Colonic mucosa (tissue), 4 donors: Measurements from ENCODE around the gene RAB11A. TPM values are rescaled to one million over a fixed set of nuclear protein-coding genes. Genes with fewer than 3 reads are reported as not detected.
"Not testable (repeated sequence)": the region's sequence is repeated elsewhere in the genome, so short reads cannot be mapped to it uniquely, and the experiment has no call there.

Experiments used
- DNase-seq: peaks from one replicate; pipeline ENCODE4 v3.0.0-alpha.2; 2020
- H3K27ac ChIP-seq: fragments of 200-600 bp; one replicate; pipeline ENCODE4 v1.8.0; 2021
- H3K27me3 ChIP-seq: fragments of 200-600 bp; one replicate; pipeline ENCODE4 v1.8.0; 2021
- H3K36me3 ChIP-seq: fragments of 200-600 bp; one replicate; pipeline ENCODE4 v1.8.0; 2021
- H3K4me1 ChIP-seq: fragments of 200-600 bp; one replicate; pipeline ENCODE4 v1.8.0; 2021; ENCODE audit warnings: mild to moderate bottlenecking
- H3K4me3 ChIP-seq: fragments of 200-600 bp; one replicate; pipeline ENCODE4 v1.8.0; 2021
- H3K9ac ChIP-seq, 2 donors: one replicate each; pipeline ENCODE4 v1.7.0; 2013; ENCODE audit warnings: control low read depth in 2 of 2, low read depth in 2 of 2, low read length in 2 of 2
- H3K9me3 ChIP-seq: fragments of 200-600 bp; one replicate; pipeline ENCODE4 v1.8.0; 2021
- CTCF ChIP-seq: fragments of 200-600 bp; IDR thresholded peaks from one replicate; pipeline ENCODE4 v1.8.0; 2022; ENCODE audit warnings: antibody characterized with exemption, mild to moderate bottlenecking
- intact Hi-C: fragments of 100-400 bp; cut with DNase I; formaldehyde crosslinking; loops from one replicate; pipeline ENCODE4 v1.14.1; 2022
- total RNA-seq, 2 donors: library from RNA; stranded (reverse); fragmentation: NEBNext Ultra II Directional in 1 of 2; extraction: Animal tissue kit (Norgen Biotek cat#: 25700) in 1 of 2; gene quantifications; one replicate each; pipeline ENCODE4 v1.2.1, GENCODE V29; 2021
- donor health status: healthy.
- donor health status: DM: no; HTN: no; CAD: no.
- donor health status: DM: no; HTN: no; CAD: no.

The RAB11A gene
- total RNA-seq, 2 donors from 2014 or later, result 299 to 377 TPM

DNA sequence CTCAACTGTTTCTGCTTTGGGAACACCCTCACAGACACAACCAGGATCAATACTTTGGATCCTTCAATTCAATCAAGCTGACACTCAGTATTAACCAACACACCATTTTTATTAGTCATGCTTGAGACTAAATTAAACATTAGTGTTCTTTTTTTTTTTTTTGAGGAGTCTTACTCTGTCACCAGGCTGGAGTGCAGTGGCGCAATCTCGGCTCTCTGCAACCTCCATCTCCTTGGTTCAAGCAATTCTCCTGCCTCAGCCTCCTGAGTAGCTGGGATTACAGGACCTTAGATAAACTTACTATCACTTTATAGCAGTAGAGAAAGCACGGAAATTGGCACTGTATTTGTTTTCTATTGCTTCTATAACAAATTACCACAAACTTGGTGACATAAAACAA lies 2.0 kb upstream of the RAB11A start:
- no peak overlapping the region for H3K9ac ChIP-seq
- no peak for TF ChIP-seq CTCF
- intact Hi-C loops, result no loop called here
- H3K4me1 ChIP-seq, result no peaks in the 10 kb centered on the region
- DNase-seq, result no peak
- no peaks in the 10 kb centered on the region for H3K9me3 ChIP-seq
- H3K27ac ChIP-seq, result no peak overlapping the region
- no peak overlapping the region for H3K4me3 ChIP-seq
- no peaks in the 10 kb centered on the region for H3K36me3 ChIP-seq
- H3K27me3 ChIP-seq, result no peaks in the 10 kb centered on the region

DNA sequence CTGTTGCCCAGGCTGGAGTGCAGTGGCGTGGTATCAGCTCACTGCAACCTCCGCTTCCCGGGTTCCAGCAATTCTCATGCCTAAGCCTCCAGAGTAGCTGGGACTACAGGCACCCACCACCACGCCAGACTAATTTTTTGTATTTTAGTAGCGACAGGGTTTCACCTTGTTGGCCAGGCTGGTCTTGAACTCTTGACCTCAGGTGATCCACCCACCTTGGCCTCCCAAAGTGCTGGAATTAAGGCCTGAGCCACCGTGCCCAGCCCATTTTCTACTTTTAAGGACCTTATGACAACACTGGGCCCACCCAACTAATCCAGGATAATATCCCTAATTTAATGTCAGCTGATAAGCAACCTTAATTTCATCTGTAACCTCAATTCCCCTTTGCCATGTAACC lies 1.4 kb upstream of the RAB11A start:
- H3K36me3 ChIP-seq, intact Hi-C loops, H3K27ac ChIP-seq, DNase-seq, H3K4me1 ChIP-seq, H3K9me3 ChIP-seq, H3K27me3 ChIP-seq, H3K9ac ChIP-seq, H3K4me3 ChIP-seq: not testable (repeated sequence)

DNA sequence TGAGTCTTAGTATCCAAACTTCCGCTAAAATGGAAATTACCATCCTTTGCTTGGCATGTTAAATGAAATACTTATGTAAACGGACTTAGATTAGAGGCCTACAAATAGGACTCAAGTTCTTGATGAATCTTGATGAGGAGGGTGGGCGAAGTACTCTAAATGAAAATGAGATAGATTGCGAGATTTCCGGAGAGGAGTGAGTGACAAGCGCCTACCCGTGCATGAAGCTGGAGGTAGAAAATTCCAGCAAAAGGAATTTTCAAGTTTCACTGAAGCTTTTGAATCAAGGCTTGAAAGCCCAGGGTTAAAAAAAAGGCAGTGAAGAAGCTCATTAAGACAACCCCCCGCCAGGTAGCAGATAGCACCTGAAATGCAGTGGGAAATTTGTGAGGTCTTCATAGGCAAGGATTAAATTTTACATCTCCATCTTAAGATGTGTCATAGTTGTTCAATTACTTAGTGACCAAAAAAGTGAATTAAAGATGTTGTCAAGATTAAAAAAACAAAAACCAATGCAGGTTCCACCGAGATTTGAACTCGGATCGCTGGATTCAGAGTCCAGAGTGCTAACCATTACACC lies 655 bp upstream of the RAB11A start:
- Histone ChIP-seq H3K9me3 (no peaks in the 10 kb centered on the region), H3K4me1 (no peaks in the 10 kb centered on the region), H3K27ac (peak overlapping the region; percentile 98), H3K27me3 (no peaks in the 10 kb centered on the region), H3K4me3 (peak overlapping the region; percentile 92), H3K36me3 (no peaks in the 10 kb centered on the region), H3K9ac (peak overlapping the region in 1 of 2 donors; percentile 91)
- TF ChIP-seq CTCF, result no peak
- intact Hi-C loops, result no loop called here
- no peak for DNase-seq

DNA sequence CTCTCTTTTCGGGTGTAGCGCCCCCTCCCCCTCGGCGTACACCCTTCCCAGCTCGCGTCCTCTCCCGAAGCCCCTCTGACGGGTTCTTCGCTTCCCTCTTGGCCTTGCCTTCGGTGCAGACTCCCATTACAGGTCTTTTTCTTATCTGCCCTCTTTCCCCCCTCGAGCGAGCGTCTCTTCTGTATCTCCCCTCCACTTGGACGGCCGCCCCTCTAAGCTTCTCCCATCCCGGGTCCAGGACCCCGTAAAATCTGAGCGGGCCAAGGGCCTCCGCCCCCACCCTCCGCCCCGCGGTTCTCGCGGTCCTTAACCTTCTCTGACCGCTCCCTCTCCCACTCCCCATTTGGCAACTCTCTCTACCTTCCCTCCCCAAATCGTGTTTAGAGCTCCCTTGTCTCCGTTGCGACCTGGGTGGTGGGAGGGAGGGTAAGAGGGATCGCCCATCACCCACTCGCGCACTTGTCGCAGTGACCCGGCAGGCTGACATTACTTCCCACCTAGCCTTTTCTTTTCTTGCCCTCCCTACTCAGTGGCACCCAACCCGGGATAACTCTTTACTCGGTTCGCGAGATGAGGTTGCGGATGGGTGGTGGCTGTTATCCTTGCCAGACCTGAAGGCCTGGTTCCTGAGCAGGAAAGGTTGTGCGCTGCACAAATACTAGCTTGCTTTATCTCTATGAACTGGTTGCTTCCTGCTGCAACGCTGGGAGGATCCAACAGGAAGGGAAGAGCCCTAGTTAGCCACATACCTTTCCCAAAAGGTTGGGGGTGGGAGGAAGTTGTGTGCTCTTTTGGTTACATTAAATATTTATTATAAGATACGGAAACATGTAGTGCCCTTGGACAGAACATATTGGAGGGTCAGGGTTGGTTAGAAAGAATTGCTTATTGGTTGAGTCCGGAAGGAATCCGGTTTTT lies 922 bp downstream of the RAB11A start:
- Histone ChIP-seq H3K9ac (peak overlapping the region; percentile 91 to 92), H3K27ac (peak overlapping the region; percentile 98), H3K27me3 (no peaks in the 10 kb centered on the region), H3K36me3 (no peaks in the 10 kb centered on the region), H3K4me3 (peak overlapping the region; percentile 92), H3K4me1 (no peaks in the 10 kb centered on the region), H3K9me3 (no peaks in the 10 kb centered on the region)
- DNase-seq, result peak; percentile 83
- no peak for TF ChIP-seq CTCF
- intact Hi-C loops, result no loop called here

DNA sequence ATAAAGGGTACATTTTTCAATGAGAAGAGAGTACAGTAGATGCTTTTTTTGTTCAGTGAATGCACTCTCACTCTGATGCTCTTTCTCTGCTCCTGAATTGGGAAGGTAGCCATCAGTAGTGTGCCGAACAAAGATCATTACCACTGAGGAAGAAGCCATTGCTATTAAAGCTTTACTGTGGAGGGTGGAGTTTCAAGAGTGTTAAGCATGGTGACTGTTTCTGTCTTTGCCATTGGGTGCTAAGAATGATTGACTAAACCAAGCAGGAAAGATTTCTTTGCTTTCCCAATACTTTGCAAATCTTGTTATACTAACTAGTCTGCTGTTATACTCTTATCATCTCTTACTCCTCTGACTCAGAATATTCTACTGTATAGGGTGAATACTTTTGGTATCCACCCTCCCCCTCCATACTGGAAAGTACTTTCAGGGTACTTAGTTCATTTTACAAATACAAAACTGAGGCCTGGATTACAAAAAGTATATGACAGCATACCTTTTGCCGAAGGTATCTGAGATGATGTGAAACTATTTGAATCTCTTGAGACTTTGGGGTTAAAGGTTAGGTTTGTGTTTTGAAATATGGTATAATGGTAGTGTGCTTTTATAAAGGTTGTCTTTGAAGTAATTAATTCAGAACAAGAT lies 1.7 kb downstream of the RAB11A start:
- DNase-seq, result peak; percentile 46
- Histone ChIP-seq H3K9me3 (no peaks in the 10 kb centered on the region), H3K27ac (peak overlapping the region; percentile 98), H3K27me3 (no peaks in the 10 kb centered on the region), H3K9ac (peak overlapping the region; percentile 19 to 91), H3K36me3 (no peaks in the 10 kb centered on the region), H3K4me3 (peak overlapping the region; percentile 92), H3K4me1 (no peaks in the 10 kb centered on the region)
- no peak for TF ChIP-seq CTCF
- intact Hi-C loops, result no loop called here

DNA sequence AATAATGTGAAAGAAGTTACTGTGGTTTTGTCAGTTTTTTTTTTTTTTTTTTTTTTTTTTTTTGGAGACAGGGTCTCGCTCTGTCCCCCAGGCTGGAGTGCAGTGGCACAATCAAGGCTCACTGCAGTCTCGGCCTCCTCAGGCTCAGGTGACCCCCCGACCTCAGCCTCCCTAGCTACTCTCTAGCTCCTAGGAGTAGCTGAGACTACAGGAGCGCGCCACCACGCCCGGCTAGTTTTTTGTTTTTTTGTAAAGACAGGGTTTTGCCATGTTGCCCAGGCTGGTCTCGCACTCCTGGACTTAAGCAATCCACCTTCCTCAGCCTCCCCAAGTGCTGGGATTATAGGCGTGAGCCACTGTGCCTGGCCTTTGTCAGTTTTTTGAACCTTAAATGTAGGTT lies 2.6 kb downstream of the RAB11A start:
- H3K36me3 ChIP-seq, DNase-seq, intact Hi-C loops, H3K9ac ChIP-seq, H3K27me3 ChIP-seq, H3K9me3 ChIP-seq, H3K27ac ChIP-seq, H3K4me1 ChIP-seq, H3K4me3 ChIP-seq: not testable (repeated sequence)

DNA sequence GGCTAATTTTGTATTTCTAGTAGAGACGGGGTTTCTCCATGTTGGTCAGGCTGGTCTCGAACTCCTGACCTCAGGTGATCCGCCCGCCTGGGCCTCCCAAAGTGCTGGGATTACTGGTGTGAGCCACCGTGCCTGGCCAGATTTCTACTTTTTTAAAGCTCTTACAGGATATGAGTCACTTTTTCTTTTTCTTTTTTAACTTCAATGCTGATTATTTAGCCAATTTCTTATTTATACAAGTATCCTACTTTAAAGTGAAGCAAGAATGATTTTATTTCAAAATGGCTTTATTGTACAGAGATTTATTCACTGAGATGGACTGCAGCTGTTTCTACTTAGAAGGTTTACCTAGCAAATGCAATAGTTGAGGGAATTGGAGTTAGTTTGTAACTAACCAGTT lies 3.3 kb downstream of the RAB11A start:
- H3K9ac ChIP-seq, H3K9me3 ChIP-seq, H3K4me1 ChIP-seq, H3K27me3 ChIP-seq, DNase-seq, H3K27ac ChIP-seq, intact Hi-C loops, H3K36me3 ChIP-seq, H3K4me3 ChIP-seq: not testable (repeated sequence)
